Myocyte (in vitro differentiated cells): ENCODE measurements around the gene SPATA33. TPM values are rescaled to one million over a fixed set of nuclear protein-coding genes. Genes with fewer than 3 reads are reported as not detected.
A peak's percentile ranks its signal among the peaks of the same experiment; 100 is the strongest.
"Not testable (repeated sequence)": the region's sequence is repeated elsewhere in the genome, so short reads cannot be mapped to it uniquely, and the experiment has no call there.

Source experiments
- DNase-seq: peaks from one replicate; pipeline ENCODE4 v3.0.0-alpha.2; 2012; ENCODE audit warnings: low read depth
- total RNA-seq: library from RNA; depleted of rRNA; stranded (reverse); fragments of >200 nt; gene quantifications from 2 replicates; pipeline ENCODE4 v1.2.3, GENCODE V29; 2014

SPATA33 gene
- total RNA-seq, 1 donor from 2014 or later, result 4.1 TPM

- DNase-seq, result no peak
These were observed 33.8 kb downstream of the SPATA33 start for GRCh38 chr16:89691231-89691985.

- DNase-seq, result no peak
These were observed 34.4 kb downstream of the SPATA33 start for GRCh38 chr16:89691986-89692569.

DNA sequence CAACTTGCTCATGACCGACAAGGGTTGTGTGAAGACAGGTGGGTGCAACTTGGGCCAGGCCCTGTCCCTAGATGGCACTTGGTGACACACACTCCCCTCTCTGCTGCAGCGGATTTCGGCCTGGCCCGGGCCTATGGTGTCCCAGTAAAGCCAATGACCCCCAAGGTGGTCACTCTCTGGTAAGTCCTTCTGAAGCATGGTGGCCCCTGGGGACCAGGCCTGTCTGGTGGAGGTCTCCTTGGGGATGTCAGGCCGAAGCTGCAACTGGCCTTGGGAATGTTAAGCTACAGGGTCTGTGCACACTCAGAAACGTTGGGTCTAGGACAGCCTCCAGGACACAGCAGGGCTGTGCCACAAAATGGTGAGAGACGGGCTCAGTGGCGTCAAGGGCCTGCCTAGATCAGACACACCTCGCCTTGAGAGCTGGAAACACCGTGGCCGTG lies 35.7 kb downstream of the SPATA33 start:
- no peak for DNase-seq

DNA sequence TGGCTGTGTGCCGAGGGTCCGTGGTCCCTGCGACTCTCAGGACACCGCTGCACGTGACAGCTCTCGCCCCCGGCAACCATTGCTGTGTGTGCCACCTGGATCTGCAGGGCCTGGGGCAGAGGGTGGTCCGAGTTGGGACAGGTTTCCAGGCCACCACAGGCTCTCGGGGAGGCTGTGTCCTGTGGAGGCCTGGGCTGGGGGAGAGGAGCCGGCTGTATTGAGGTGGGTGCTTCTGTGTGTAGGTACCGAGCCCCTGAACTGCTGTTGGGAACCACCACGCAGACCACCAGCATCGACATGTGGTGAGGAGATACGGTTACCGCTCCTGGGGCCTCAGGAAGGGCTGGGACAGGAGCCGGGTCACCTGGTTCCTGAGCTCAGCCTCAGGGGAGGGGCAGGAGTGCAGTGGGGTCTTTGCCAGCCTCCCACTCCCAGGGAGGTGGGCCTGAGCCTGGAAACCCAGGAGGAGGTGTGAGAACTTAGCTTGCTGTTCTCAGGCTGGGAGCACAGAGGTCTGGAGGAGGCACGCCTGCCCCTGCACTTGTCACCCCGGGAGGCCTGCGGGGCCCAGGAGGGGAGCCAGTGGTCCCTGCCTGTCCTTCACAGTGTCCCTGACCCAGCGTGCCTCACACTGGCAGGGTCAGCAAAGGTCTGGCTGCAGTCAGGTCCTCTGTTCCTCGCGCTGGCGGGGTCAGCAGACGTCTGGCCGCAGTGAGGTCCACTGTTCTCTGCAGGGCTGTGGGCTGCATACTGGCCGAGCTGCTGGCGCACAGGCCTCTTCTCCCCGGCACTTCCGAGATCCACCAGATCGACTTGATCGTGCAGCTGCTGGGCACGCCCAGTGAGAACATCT lies 36.5 kb downstream of the SPATA33 start:
- DNase-seq, result no peak

DNA sequence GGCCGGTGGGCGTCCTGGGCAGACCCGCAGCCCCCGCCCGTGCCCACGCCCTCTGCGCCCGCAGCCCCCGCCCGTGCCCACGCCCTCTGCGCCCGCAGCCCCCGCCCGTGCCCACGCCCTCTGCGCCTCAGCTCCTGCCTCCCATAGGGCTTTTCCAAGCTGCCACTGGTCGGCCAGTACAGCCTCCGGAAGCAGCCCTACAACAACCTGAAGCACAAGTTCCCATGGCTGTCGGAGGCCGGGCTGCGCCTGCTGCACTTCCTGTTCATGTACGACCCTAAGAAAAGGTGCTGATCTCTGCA lies 37.1 kb downstream of the SPATA33 start:
- not testable (repeated sequence) for DNase-seq

GRCh38 chr16:89695086-89695874 lies 37.6 kb downstream of the SPATA33 start:
- DNase-seq, result no peak

DNA sequence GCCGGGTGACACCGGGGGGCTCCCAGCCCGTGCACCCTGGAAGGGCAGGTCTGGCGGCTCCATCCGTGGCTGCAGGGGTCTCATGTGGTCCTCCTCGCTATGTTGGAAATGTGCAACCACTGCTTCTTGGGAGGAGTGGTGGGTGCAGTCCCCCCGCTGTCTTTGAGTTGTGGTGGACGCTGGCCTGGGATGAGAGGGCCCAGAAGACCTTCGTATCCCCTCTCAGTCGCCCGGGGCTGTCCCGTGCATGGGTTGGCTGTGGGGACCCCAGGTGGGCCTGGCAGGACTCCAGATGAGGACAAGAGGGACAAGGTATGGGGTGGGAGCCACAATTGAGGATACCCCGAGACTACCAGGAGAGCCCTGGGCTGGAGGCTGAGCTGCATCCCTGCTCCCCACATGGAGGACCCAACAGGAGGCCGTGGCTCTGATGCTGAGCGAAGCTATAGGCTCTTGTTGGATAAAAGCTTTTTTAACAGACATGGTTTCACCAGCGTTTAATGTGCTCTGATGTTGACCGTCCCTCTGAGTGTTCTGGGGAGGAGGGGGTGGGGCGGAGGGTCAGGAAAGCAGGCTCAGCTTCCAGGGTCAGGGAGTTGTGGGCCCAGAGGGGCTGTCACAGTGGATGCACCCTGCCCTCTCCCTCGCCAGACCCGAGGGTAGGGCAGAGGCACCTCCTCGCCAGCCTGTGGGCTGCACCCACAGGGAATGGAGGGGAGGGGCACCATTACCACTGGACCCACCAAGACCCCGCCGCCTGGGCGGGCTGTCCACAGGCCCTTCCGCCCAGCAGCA lies 38.4 kb downstream of the SPATA33 start:
- no peak for DNase-seq

DNA sequence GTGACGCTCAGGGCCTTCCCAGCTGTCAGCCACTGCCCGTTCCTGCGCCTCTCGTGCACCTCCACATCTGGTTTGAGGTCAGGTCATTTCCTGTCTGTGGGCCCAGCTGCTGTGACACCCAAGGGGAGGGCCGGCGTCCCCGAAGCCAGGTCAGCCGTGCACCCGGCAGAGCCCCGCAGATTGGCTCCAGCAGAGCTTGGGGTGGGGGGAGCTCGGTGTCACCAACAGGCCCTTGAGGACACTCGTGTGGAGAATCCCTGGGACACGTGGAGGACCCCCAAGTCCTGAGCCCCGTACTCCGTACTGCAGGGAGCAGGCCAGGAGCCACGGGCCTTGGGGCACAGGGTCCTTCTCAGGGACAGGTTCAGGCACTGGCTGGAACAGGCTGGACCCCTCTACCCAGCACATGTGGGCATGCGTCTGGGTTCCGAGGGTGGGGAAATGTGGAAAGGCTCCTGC lies 39.1 kb downstream of the SPATA33 start:
- no peak for DNase-seq

DNA sequence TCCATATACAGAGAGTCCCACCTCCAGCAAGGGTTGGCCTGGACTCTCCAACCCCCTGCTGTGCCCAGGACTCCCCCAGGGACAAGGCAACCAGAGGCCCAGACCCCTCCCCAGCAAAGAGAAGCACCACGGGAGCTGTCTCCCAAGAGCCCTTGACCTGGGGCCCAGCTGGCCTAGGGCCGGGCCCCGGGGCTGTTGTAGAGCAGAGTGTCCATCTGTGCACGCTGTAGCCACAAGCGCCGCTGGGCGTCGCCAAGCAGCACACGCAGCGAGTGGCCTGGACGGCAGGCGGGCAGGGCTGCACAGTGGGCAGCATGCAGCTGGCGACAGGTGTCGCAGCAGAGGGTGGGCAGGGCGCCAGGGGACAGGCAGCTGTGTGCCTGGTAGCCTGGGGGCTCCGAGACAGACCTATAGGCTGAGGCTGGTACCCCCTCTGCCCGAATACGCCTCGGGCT lies 39.6 kb downstream of the SPATA33 start:
- DNase-seq, result peak; percentile 45

DNA sequence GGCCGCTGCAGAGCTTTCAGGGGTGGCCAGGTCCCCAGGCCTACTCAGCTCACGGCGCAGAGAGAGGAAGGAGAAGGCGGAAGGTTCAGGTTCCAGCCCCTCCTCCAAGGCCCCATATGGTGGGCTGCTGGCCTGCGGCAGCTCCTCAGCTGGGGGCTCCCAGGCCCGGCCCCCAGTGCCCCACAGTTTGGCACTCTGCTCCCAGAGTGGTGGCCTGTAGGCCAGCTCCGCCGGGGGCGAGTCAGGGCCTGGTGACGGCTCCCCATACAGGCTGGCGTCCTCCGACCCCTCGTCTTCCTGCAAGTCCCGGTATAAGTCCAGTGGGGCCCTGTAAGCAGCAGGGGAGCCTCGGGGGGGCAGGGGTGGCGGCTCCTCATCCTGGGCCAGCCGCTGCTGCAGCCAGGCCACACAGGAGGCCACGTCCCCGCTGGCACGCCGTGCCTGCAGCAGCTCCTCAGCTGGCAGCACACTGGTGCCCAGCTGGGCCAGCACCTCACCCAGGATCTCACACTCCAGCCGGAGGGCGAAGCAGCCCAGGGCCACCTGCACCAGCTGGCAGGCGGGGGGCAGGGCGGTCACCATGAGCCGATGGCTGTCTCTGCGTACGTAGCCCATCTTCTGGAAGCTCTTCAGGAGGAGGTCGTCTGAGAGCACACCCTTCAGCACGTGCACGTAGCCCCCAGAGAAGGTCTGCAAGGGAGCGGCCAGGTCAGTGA lies 40.1 kb downstream of the SPATA33 start:
- no peak for DNase-seq

- DNase-seq, result not testable (repeated sequence)
These were observed 41.1 kb downstream of the SPATA33 start for GRCh38 chr16:89698717-89699116.

DNA sequence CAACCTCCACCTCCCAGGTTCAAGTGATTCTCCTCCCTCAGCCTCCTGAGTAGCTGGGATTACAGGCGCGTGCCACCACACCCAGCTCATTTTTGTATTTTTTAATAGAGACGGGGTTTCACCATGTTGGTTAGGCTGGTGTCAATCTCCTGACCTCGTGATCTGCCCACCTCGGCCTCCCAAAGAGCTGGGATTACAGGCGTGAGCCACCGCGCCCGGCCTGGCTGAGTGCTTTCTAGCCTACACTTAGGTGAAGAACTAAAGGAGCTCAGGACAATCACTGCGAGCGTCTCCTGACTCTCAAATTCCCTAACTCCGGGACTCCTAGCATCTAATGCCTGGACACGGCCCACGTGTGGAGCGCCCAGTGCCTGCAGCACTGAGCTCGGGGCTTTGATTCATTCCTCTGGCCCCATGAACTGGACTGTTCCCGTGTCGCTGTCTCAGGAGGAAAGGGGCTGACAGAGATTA lies 42.0 kb downstream of the SPATA33 start:
- not testable (repeated sequence) for DNase-seq

DNA sequence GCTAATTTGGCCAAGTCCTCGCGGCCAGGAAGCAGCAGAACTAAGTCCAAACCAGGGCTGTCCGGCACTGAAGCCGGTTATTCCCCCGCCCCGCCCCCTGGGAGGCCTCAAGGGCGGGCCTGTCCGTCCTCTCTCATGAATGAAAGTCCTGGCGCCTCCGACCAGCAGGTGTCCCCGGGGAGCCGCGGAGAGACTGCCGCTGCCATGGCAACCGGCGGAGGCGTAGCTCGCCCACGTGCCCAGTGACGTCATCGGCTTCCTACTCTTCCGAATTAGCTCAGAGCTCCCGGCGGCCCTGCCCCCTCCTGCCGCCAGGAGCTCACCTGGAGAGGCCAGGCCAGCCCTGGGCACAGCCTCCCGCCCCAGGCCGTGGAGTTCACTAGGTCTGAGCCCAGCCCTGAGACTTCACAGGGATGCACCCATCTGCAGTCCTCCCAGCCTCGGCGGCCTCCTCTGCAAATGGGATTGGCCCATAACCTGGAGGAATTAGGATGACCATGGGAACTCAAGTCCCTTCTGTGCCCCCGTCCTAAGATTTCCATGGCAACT lies 42.5 kb downstream of the SPATA33 start:
- DNase-seq, result peak; percentile 96

DNA sequence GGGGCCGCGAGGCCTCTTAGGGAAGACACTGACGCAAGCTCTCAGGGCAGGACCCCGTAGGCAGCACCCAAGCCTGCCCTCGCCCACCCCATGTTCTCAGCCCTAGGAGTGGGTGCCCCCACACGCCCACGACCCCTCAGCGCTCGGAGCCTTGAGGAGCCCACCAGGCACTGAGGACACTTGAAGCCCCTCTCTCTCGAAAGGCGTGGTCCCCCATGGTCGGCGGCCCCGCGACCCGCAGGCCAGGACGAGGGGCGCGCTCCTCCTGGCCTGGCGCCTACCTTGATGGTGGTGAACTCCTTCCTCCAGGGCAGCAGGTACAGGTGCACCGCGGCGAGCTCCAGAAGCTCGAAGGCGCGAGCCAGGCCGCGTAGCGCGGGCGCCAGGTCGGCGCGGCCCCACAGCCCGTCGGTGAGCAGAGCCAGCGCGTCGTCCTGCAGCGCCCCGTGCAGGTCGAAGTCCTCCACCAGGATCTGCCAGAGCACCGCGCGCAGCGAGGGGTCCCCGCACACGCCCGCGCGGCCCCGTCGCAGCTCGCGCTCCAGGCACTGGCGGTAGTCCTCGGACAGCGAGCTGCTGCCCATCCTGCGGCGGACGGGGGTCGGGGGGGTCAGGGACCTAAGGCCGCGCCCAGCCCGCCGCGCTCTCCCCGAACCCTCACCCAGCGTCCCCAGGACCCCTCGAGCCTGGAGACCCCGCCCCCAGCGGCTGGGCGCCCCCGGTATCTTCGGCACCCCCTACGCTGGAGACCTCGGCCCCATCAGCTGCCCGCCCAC lies 43.2 kb downstream of the SPATA33 start:
- peak; percentile 19 for DNase-seq

DNA sequence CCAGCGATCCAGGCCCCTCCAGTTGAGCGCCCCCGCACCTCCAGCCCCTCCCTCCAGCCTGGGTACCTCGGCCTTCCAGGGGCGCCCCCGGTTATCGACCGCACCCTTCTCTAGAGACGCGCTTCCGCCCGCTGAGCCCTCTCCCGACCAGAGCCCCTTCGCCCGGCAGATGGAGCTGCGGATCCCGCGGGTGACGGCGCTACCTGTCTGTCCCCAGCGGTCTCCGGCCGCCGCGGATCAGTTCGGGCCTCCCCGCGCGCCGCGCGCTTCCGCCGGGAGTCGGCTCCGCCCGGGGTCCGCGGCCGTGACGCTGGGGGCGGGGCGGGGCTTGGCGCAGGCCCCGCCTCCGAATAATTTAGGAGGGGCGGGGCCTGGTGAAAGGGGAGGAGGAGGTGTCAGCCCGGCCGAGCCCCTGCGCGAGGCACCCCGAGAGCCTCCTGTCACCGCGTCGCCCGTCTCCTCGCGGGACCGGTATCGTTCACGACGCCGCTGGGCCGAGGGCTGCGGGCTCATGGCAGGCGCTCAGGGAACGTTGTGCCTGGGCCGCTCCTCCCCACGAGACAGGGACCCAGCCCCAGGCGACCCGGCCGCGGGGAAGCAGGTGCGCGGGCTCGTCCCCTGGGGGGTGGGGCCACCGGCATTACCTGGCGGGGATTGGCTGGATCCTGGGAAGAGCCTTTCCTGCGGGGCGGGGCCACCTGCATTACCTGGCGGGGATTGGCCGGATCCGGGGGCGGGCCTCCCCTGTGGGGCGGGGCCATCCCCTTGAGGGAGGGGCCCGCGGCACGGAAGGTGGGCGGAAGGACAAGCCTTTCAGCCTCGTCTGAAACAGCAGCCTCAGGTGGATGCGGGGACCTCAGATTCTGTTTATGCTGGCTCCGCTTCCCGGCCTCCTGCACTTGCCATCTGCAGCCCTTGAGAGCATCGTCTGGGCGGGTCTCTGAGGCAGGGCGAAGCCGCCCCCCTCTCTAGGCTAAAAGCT lies 44.1 kb downstream of the SPATA33 start, which contains the start of gene SPATA2L:
TSS of gene SPATA2L (minus strand) at position 281 of the 982 bp plus-strand sequence. CDS start 473 bp downstream, outside the sequence.
- peak; percentile 70 for DNase-seq

GRCh38 chr16:89704281-89704680 lies 46.6 kb downstream of the SPATA33 start:
- no peak for DNase-seq

- no peak for DNase-seq
These were observed 47.4 kb downstream of the SPATA33 start for GRCh38 chr16:89705006-89705405.
